ENCODE measurements around the gene LRMDA.

DNA sequence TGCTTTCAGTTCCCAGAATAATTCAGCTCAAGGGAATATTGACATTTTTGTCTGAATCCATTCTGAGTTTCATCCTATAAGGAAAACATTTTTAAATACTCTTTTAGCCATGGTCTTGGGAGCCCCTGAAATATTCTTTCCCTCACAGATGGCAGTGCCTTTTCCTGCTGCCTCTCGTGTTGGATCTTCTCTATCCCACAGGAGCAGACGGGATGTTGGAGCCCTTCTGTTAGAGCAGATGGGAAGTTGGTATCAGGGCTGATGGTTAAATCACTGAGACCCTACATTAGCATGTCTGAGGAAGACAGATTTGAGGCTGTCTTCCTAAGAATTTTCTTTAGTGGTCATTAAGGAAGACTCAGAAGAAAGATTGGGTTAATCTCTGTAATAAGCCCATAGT is 737.8 kb downstream of the LRMDA start:
- TF ChIP-seq CTCF (IDR thresholded peaks at IDR 0.05) (no peak), CEBPB (IDR thresholded peaks at IDR 0.05) (no peak), HEYL (CRISPR knock-in tag; IDR thresholded peaks at IDR 0.05) (no peak), ZC3H11A (IDR thresholded peaks at IDR 0.05) (no peak), FOXS1 (CRISPR knock-in tag; IDR thresholded peaks at IDR 0.05) (no peak), POLR2A (IDR thresholded peaks at IDR 0.05; ENCODE audit: low read length) (no peak), FOSB (CRISPR knock-in tag; IDR thresholded peaks at IDR 0.05) (no peak), EP300 (IDR thresholded peaks at IDR 0.05) (no peak), RAD21 (conservative IDR thresholded peaks at IDR 0.05 in 1 of 2, IDR thresholded peaks at IDR 0.05 in 1 of 2) (no peak), POLR2AphosphoS2 (conservative IDR thresholded peaks at IDR 0.05; ENCODE audit: low read length) (no peak), FOSL2 (IDR thresholded peaks at IDR 0.05) (no peak), FOSL2 (CRISPR knock-in tag; IDR thresholded peaks at IDR 0.05) (no peak), MYC (IDR thresholded peaks at IDR 0.05; ENCODE audit: borderline replicate concordance, low read length) (no peak), RFX5 (IDR thresholded peaks at IDR 0.05) (no peak)

Measured in A549 (cell line).